Muscle of arm (tissue), 12 donors: ENCODE data around the gene WDHD1. TPM values are rescaled to one million over a fixed set of nuclear protein-coding genes. Genes with fewer than 3 reads are reported as not detected.
A peak's percentile ranks its signal among the peaks of the same experiment; 100 is the strongest.
"Not testable (repeated sequence)": the region's sequence is repeated elsewhere in the genome, so short reads cannot be mapped to it uniquely, and the experiment has no call there.

Experiments
- DNase-seq: peaks from one replicate; pipeline ENCODE4 v3.0.0-alpha.2; 2013
- polyA plus RNA-seq, 12 donors: library from polyadenylated mRNA; unstranded; fragments of 120-200 nt; gene quantifications; one replicate each; pipeline ENCODE4 v1.2.1, GENCODE V29; 2013; ENCODE audit not compliant: insufficient read length in 12 of 12

The WDHD1 gene
- polyA plus RNA-seq, 12 donors, result 5.4 to 18.4 (median 9.9) TPM; not detected in 1

DNA sequence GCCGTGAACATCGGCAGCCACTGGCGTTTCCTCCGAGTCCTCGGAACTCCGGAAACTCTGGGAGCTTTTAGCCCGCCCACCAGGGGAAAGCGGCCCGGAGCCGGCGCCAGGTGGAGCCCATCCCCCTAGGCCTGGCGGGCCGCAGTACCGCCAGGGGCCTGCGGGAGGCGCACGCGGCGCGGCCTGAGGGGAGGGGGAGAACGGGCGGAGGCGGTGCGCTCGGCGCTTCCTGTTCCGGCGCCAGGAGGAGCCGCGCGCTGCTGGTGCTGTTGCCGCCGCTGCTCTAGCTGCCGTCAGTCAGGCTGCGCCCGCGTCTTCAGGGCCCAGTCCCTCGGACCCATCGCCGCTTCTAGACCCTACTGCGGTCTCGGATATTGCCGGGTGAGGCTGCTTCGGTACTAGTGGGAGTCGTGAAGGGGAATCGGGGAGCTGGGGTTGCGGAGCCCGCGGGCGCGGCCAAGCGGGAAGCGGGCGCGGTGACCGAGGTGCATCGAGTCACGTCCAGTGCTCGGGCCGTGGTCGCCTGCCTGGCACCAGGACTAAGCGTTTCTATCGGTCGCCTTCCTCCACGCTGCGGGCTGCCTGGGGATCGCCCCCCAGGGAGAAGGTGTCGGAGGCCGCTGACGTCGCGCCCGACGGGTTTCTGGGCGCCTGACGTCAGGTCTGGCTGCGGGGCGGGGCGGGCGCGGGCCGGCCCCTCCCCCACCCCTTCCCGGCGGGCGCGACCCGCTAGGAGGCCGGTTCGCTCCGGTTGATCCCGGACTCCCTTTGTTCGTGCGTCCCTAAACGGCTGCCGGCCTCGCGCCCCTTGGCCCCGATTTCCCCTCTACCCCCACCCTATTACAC is 24.7 kb upstream of the WDHD1 start, which contains the start of gene MAPK1IP1L:
MAPK1IP1L (plus strand) TSS at position 225 of the 846 bp plus-strand sequence. CDS start 10,037 bp downstream, outside the sequence.
- peak; percentile 93 for DNase-seq

GRCh38 chr14:55051165-55051422 is 24.2 kb upstream of the WDHD1 start:
- no peak for DNase-seq

- no peak for DNase-seq
Measured at GRCh38 chr14:55048900-55049436, 22.1 kb upstream of the WDHD1 start.

- no peak for DNase-seq
Measured at GRCh38 chr14:55047301-55048053, 20.6 kb upstream of the WDHD1 start.

- no peak for DNase-seq
Measured at GRCh38 chr14:55045087-55045486, 18.2 kb upstream of the WDHD1 start.

DNA sequence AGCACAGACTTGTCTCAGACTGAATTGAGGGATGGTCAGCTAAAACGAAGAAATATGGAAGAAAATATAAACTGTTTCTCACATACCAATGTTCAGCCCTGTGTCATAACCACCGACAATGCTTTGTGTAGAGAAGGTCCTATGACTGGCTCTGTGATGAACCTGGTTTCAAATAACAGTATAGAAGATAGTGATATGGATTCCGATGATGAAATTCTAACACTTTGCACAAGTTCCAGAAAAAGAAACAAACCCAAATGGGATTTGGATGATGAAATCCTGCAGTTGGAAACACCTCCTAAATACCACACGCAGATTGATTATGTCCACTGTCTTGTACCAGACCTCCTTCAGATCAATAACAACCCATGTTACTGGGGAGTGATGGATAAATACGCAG is 16.6 kb upstream of the WDHD1 start:
- DNase-seq, result no peak

DNA sequence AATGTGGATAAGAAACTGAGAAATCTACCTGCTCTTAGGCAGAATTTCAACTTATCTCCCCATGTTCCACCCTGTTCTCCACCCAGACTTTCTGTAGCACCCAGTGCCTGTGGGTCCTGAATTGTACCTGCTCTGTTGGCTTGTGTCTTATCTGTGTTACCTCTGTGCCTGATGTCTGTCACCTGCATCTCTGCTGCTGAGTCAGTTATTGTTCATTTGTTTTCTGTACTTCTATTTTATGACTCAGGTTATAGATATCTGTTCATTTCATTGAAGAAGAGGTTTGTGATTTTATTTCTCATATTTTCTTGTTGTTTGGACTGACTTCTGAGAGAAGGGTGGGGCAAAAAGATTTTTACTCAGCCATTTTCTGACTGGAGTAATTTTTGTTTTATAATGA is 11.8 kb upstream of the WDHD1 start:
- DNase-seq, result no peak

DNA sequence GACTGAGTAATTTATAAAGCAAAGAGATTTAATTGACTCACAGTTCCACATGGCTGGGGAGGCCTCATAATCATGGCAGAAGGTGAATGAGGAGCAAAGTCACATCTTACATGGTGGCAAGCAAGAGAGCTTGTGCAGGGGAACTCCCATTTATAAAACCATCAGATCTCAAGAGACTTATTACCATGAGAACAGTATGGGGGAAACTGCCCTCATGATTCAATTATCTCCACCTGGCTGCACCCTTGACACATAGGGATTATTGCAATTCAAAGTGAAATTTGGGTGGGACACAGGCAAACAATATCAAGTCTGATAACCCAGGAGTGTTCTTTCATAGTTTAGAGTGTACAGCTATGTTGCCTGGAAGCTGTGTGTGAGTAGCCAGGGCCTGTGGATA is 11.1 kb upstream of the WDHD1 start:
- not testable (repeated sequence) for DNase-seq

- DNase-seq, result no peak
Measured at GRCh38 chr14:55031190-55031589, 4.3 kb upstream of the WDHD1 start.

DNA sequence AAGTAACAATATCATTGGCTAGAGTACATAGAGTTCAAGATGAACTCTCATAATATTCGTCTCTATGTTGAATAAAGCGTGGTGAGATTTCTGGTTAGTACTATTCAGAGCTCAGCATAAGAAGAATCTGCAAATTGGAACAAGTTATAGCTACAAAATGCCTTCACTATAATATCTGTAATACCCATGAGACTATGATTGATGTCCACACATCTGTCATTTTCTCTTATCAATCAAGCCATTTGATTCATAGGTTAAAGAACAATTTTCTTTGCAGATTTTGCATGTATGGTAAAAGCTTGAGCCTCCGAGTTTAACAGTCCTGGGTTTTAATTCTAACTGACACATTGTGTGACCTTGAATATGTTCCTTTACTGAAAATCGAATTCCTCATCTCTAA is 1.6 kb upstream of the WDHD1 start:
- DNase-seq, result no peak

DNA sequence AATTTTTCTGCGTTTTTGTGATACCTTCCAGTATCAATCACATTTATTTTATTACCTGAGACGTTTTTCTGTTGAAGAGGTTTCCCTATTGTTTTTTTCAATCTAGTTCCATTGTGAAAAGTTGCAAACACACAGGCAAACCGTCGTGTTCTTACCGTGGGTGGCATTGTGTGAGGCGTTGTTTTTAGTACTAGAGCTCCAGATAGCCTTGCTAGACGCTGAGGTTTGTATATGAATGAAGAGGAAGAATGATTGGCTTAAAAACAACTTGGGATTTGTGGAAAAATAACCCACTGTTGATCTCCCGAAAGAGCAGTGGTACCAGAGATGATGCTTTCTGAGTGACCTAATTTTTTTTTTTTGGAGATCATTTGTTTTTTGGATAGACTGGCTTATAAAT is 1.2 kb upstream of the WDHD1 start:
- DNase-seq, result no peak

GRCh38 chr14:55026441-55026792 is 482 bp downstream of the WDHD1 start:
- no peak for DNase-seq

DNA sequence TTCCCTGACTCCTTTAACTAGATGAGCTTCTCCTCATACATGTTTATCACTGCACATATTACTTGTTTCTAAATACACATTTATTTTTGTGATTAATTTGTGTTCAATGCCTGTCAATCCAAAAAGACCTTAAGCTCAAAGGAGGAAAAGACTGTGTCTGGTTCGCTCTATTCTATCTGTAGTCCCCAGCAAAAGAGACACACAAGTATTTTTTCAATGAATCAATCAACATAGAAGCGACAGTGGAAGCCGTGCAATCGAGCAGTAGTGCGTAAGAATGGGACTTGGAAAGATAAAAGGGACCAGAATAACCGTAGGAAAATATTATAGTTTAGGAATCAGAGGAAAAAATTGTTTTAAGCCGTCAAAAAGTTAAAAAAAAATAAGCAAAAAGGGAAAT is 951 bp downstream of the WDHD1 start:
- no peak for DNase-seq

DNA sequence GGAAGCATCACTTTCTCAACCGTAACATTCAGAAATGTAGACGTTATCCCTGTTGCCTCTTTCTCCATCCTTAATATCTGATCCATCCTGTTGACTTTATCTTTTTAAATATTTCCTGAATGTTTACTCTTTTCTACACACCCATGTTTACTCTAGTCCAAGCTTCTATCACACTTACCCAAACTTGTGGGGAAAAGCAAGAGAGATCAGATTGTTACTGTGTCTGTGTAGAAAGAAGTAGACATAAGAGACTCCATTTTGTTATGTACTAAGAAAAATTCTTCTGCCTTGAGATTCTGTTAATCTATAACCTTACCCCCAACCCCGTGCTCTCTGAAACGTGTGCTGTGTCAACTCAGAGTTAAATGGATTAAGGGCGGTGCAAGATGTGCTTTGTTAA is 2.5 kb downstream of the WDHD1 start:
- not testable (repeated sequence) for DNase-seq

DNA sequence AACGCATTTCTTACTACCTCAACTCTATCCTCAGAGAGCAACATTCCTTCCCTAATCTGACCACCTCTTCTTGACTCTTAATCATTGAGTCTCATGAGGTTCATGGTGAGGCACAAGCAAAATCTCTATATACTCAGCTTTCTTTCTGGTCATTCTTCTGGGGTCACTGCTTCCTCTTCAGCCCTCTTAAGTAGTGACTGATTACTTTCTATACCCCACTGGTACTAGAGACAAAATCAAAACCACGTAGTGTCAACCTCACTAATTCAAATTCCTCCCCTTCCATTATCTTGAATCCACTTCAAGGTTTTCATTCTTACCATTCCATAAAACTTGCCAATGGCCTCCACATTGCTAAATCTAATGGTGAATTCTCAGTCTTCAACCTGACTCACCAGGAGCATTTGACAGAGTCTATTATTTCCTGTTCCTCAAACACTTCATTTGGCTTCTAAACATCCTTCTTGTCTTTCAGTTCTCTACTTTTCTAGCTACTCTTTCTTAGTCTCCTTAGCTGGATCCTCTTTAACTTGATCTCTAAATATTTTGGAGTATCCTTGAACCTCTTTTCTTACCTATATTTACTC is 6.8 kb downstream of the WDHD1 start:
- DNase-seq, result no peak

DNA sequence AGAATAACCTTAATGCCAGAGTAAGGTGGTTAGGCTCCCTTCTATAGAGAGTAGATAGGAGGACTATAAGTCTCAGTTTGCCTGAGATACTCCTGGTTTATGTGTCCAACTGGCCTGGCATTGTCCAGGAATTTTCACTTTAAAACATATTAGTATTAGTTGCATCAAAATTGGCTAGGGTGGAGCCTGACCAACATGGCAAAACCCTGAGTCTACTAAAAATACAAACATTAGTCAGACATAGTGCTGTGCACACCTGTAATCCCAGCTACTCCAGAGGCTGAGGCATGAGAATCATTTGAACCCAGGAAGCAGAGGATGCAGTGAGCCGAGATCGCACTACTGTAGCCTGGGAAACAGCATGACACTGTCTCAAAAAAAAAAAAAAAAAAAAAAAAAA is 11.9 kb downstream of the WDHD1 start:
- DNase-seq, result no peak

GRCh38 chr14:55005071-55005470 is 21.8 kb downstream of the WDHD1 start:
- no peak for DNase-seq

GRCh38 chr14:55000381-55000780 is 26.5 kb downstream of the WDHD1 start:
- DNase-seq, result no peak

- no peak for DNase-seq
Measured at GRCh38 chr14:54985156-54985555, 41.7 kb downstream of the WDHD1 start.

- DNase-seq, result no peak
Measured at GRCh38 chr14:54981698-54982097, 45.2 kb downstream of the WDHD1 start.

- DNase-seq, result no peak
Measured at GRCh38 chr14:54979039-54979438, 47.9 kb downstream of the WDHD1 start.

- no peak for DNase-seq
Measured at GRCh38 chr14:54976316-54976715, 50.6 kb downstream of the WDHD1 start.

DNA sequence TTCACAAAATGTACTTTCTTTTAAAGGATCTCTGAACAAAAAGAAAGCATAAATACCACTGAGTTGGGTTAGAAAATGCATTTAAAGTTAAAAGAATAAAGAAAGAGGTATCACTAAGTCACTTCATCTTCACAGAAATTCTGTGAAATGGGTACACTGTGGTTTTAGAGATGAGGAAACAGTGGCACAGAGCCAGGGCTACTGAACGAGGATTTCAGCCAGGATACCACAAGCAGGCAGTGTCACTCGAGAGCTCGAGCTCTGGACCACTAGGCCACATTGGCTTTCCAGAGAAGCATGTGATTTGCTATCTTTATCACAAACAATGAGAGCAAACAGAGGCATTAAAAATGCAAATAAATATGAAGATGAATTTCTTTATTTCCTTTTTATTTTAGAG is 51.0 kb downstream of the WDHD1 start:
- no peak for DNase-seq
